ENCODE results near the gene SMTNL1. TPM values are rescaled to one million over a fixed set of nuclear protein-coding genes. Genes with fewer than 3 reads are reported as not detected.

Gene SMTNL1
- total RNA-seq = not detected in 3 replicates
- long read RNA-seq = 0 reads

- H3K27ac Mint-ChIP-seq (ENCODE audit: unreplicated experiment) = no peak within 1 kb of the TSS
- TF ChIP-seq CTCF (IDR thresholded peaks at IDR 0.05) = no peak
- DNase-seq (ENCODE audit: low spot score) = peak; percentile 39
- no peaks in the 10 kb centered on the region for H3K36me3 Mint-ChIP-seq (ENCODE audit: low read depth)
- H3K27me3 Mint-ChIP-seq (ENCODE audit: low read depth) = peaks cover 33% of the 10 kb centered on the region
- no peaks in the 10 kb centered on the region for H3K4me1 Mint-ChIP-seq (ENCODE audit: low read depth)
- H3K4me3 Mint-ChIP-seq (ENCODE audit: unreplicated experiment) = no peak within 1 kb of the TSS
- no peaks in the 10 kb centered on the region for H3K9me3 Mint-ChIP-seq (ENCODE audit: low read depth)
Measured at GRCh38 chr11:57536947-57537619, at the start of gene SMTNL1. Gene SMTNL1, plus strand, starts transcription at chr11:57537595. Its CDS starts 5,048 bp downstream, at chr11:57542643.

- Mint-ChIP-seq H3K27ac (ENCODE audit: unreplicated experiment) (no peak overlapping the region), H3K4me1 (ENCODE audit: low read depth) (peaks cover 4% of the 10 kb centered on the region), H3K36me3 (ENCODE audit: low read depth) (peaks cover 4% of the 10 kb centered on the region), H3K4me3 (ENCODE audit: unreplicated experiment) (no peak overlapping the region), H3K9me3 (ENCODE audit: low read depth) (no peaks in the 10 kb centered on the region), H3K27me3 (ENCODE audit: low read depth) (peaks cover 6% of the 10 kb centered on the region)
- peak; percentile 47 for DNase-seq (ENCODE audit: low spot score)
- TF ChIP-seq CTCF (IDR thresholded peaks at IDR 0.05) = no peak
Measured at GRCh38 chr11:57487920-57488659, 49.3 kb upstream of the SMTNL1 start.

GRCh38 chr11:57490456-57491248 is 46.7 kb upstream of the SMTNL1 start:
- Mint-ChIP-seq H3K4me1 (ENCODE audit: low read depth) (no peaks in the 10 kb centered on the region), H3K36me3 (ENCODE audit: low read depth) (peaks cover 4% of the 10 kb centered on the region), H3K4me3 (ENCODE audit: unreplicated experiment) (no peak overlapping the region), H3K27ac (ENCODE audit: unreplicated experiment) (no peak overlapping the region), H3K27me3 (ENCODE audit: low read depth) (no peaks in the 10 kb centered on the region), H3K9me3 (ENCODE audit: low read depth) (no peaks in the 10 kb centered on the region)
- peak; percentile 32 for DNase-seq (ENCODE audit: low spot score)
- no peak for TF ChIP-seq CTCF (IDR thresholded peaks at IDR 0.05)

- peak; percentile 74 for TF ChIP-seq CTCF (IDR thresholded peaks at IDR 0.05)
- Mint-ChIP-seq H3K4me3 (ENCODE audit: unreplicated experiment) (no peak overlapping the region), H3K27ac (ENCODE audit: unreplicated experiment) (no peak overlapping the region), H3K36me3 (ENCODE audit: low read depth) (peaks cover 6% of the 10 kb centered on the region), H3K4me1 (ENCODE audit: low read depth) (no peaks in the 10 kb centered on the region), H3K9me3 (ENCODE audit: low read depth) (no peaks in the 10 kb centered on the region), H3K27me3 (ENCODE audit: low read depth) (no peaks in the 10 kb centered on the region)
- peak; percentile 70 for DNase-seq (ENCODE audit: low spot score)
Measured at GRCh38 chr11:57491371-57492061, 45.9 kb upstream of the SMTNL1 start.

Data from chondrocyte (in vitro differentiated cells).